K562 (cell line): ENCODE measurements around the gene POLR3E. TPM values are rescaled to one million over a fixed set of nuclear protein-coding genes. Genes with fewer than 3 reads are reported as not detected.

Source experiments
- HMBOX1 ChIP-seq: sonication (generic); IDR thresholded peaks from 2 replicates; pipeline ENCODE4 v1.6.1; 2016
- HOXB6 ChIP-seq: fragments of 250-450 bp; sonication (Bioruptor Pico); IDR thresholded peaks from 2 replicates; pipeline ENCODE4 v1.5.1; 2022; ENCODE audit warnings: mild to moderate bottlenecking, borderline replicate concordance
- KLF6 ChIP-seq: fragments of 250-450 bp; sonication (Bioruptor Pico); IDR thresholded peaks from 2 replicates; pipeline ENCODE4 v1.4.0; 2020; ENCODE audit warnings: mild to moderate bottlenecking, moderate library complexity, borderline replicate concordance
- NR2C1 ChIP-seq, 2 experiments: fragments of 450-650 bp; IDR thresholded peaks; 2 replicates each; pipeline ENCODE4 v1.6.1; 2017; ENCODE audit warnings: mild to moderate bottlenecking in 2 of 2, antibody characterized with exemption in 1 of 2, inconsistent platforms in 1 of 2, missing compliant biosample characterization in 1 of 2, missing genetic modification characterization in 1 of 2
- PTRF ChIP-seq: fragments of 450-650 bp; IDR thresholded peaks from 2 replicates; pipeline ENCODE4 v1.6.1; 2016; ENCODE audit warnings: mild to moderate bottlenecking, missing genetic modification characterization, missing compliant biosample characterization
- SMAD4 ChIP-seq: fragments of 250-450 bp; sonication (Bioruptor Pico); conservative IDR thresholded peaks from 2 replicates; pipeline ENCODE4 v1.8.0; 2021; ENCODE audit warnings: inconsistent platforms, mild to moderate bottlenecking, moderate library complexity
- SMARCA5 ChIP-seq: fragments of 450-650 bp; IDR thresholded peaks from 2 replicates; pipeline ENCODE4 v1.6.1; 2016
- SREBF1 ChIP-seq: fragments of 150-350 bp; IDR thresholded peaks from 2 replicates; pipeline ENCODE4 v1.6.1; 2014; ENCODE audit warnings: antibody characterized with exemption, low read depth, low read length, borderline replicate concordance
- TEAD1 ChIP-seq, 2 experiments: fragments of 450-650 bp in 1 of 2; sonication (generic) in 1 of 2; formaldehyde crosslinking; IDR thresholded peaks; 2 replicates each; pipeline versions ENCODE4 v1.4.0 to v1.8.0; 2020 to 2022; ENCODE audit warnings: mild to moderate bottlenecking in 2 of 2, missing genetic modification reagents in 1 of 2
- ZNF740 ChIP-seq, 3 experiments: fragments of 200-800 bp in 1 of 3; sonication (Bioruptor generic) in 1 of 3; sonication (generic) in 1 of 3; formaldehyde crosslinking in 1 of 3; IDR thresholded peaks; 2 replicates each; pipeline versions ENCODE4 v1.6.1 to v1.8.0; 2016 to 2022; ENCODE audit warnings: mild to moderate bottlenecking in 2 of 3, missing compliant biosample characterization in 2 of 3, missing genetic modification characterization in 2 of 3, missing genetic modification reagents in 1 of 3
- polyA plus RNA-seq, 8 experiments: library from polyadenylated mRNA; depleted of rRNA in 4 of 8; stranded (reverse) in 5 of 8; unstranded in 3 of 8; fragments of >200 nt; fragmentation: Nextera tagmentation in 2 of 8; fragmentation: Illumina TruSeq in 1 of 8; extraction: Ambion mirVana in 2 of 8; extraction: Trizol in 1 of 8; gene quantifications; 2 replicates each; pipeline versions ENCODE4 v1.2.1 to v1.2.3, GENCODE V29; 2011 to 2014; ENCODE audit warnings: inconsistent platforms in 1 of 8, missing spikeins in 1 of 8
- total RNA-seq, 7 experiments: library from RNA; depleted of rRNA in 6 of 7; stranded (reverse); fragments of >200 nt in 6 of 7; fragmentation: Illumina TruSeq in 2 of 7; extraction: Trizol in 2 of 7; gene quantifications; 2 replicates each; pipeline versions ENCODE4 v1.2.1 to v1.2.3, GENCODE V29; 2011 to 2021; ENCODE audit warnings: low replicate concordance in 1 of 7

Gene POLR3E
- total and polyA plus RNA-seq, 9 of the 15 experiments (the other 6 are each of a cell fraction or from before 2014, with no cell fraction given) = 17.7 to 151 (median 82.6) TPM

- TF ChIP-seq NR2C1 (IDR thresholded peaks at IDR 0.05) (no peak), NR2C1 (tag; IDR thresholded peaks at IDR 0.05) (peak; percentile 23; the same call in 1 of the 2 replicates), SMAD4 (CRISPR knock-in tag) (peak; percentile 55), PTRF (tag) (peak; percentile 68; the same call in 1 of the 2 replicates), TEAD1 (CRISPR knock-in tag; IDR thresholded peaks at IDR 0.05) (0 out of 4 replicates have a peak, but pooled peaks of 1 of the 2 experiments have one; percentile 57), KLF6 (CRISPR knock-in tag) (peak; percentile 55; the same call in 1 of the 2 replicates), HOXB6 (CRISPR knock-in tag) (no peak), SREBF1 (no peak), SMARCA5 (no peak), ZNF740 (CRISPR knock-in tag; IDR thresholded peaks at IDR 0.05) (no peak), ZNF740 (tag; IDR thresholded peaks at IDR 0.05) (0 out of 4 replicates have a peak, but pooled peaks of 1 of the 2 experiments have one; percentile 66), HMBOX1 (no peak)
Observed at GRCh38 chr16:22355487-22355908, 58.3 kb downstream of the POLR3E start (continued).
